ENCODE measurements around the gene SMC3. TPM values are rescaled to one million over a fixed set of nuclear protein-coding genes. Genes with fewer than 3 reads are reported as not detected.

Gene SMC3
- total and polyA plus RNA-seq, 2 of the 4 experiments (the other 2 are of a cell fraction), result 15.0 to 15.2 TPM

- TF ChIP-seq NFE2L2 (IDR thresholded peaks at IDR 0.05; ENCODE audit: low read depth, low read length) (no peak), MXI1 (IDR thresholded peaks at IDR 0.05; ENCODE audit: borderline replicate concordance, low read depth, low read length) (no peak), RCOR1 (IDR thresholded peaks at IDR 0.05; ENCODE audit: insufficient replicate concordance, low read length) (no peak), FOS (IDR thresholded peaks at IDR 0.05; ENCODE audit: low read depth, low read length) (no peak), SMC3 (IDR thresholded peaks at IDR 0.05; ENCODE audit: low read depth, low read length) (no peak), CEBPB (IDR thresholded peaks at IDR 0.05; ENCODE audit: low read depth, low read length) (no peak), RAD21 (IDR thresholded peaks at IDR 0.05; ENCODE audit: low read length) (no peak), RFX5 (IDR thresholded peaks at IDR 0.05; ENCODE audit: low read depth, low read length) (no peak), ELK1 (IDR thresholded peaks at IDR 0.05; ENCODE audit: borderline replicate concordance, low read depth, low read length) (no peak)
- TF ChIP-seq, protein P1, sequence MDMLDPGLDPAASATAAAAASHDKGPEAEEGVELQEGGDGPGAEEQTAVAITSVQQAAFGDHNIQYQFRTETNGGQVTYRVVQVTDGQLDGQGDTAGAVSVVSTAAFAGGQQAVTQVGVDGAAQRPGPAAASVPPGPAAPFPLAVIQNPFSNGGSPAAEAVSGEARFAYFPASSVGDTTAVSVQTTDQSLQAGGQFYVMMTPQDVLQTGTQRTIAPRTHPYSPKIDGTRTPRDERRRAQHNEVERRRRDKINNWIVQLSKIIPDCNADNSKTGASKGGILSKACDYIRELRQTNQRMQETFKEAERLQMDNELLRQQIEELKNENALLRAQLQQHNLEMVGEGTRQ (IDR thresholded peaks at IDR 0.05; ENCODE audit: low read depth, low read length), result no peak
- H3K9me3 ChIP-seq (ENCODE audit: control insufficient read depth, insufficient read depth, low read length), result no peaks in the 10 kb centered on the region
- no peak overlapping the region for H2BK120ac ChIP-seq (ENCODE audit: low read depth, low read length)
- no peak overlapping the region for H3K4ac ChIP-seq (ENCODE audit: low read depth, low read length)
- no CpG with 5 or more reads among the region's 2 CpGs for WGBS, 2 experiments (ENCODE audit: extremely low coverage in 2 of 2, insufficient read length in 1 of 2)
- H2AK9ac ChIP-seq (replicated peaks; ENCODE audit: low read depth, low read length, poor library complexity), result peak overlapping the region; percentile 74
- no peak overlapping the region for H2BK15ac ChIP-seq (ENCODE audit: low read depth, low read length)
- H2BK5ac ChIP-seq (ENCODE audit: low read depth, low read length, poor library complexity, severe bottlenecking), result no peak overlapping the region
- H3K14ac ChIP-seq (replicated peaks; ENCODE audit: low read depth, low read length), result no peak overlapping the region
- H3K4me1 ChIP-seq (ENCODE audit: control insufficient read depth, insufficient read depth, low read length), result peaks cover under 1% of the 10 kb centered on the region; the same call in 1 of the 2 replicates
- H4K91ac ChIP-seq (ENCODE audit: insufficient read depth, low read depth, low read length), result no peak overlapping the region
- peaks cover 11% of the 10 kb centered on the region for H3K27me3 ChIP-seq (ENCODE audit: control insufficient read depth, insufficient read depth, low read length)
- H4K8ac ChIP-seq (ENCODE audit: low read depth in 2 of 2, low read length in 2 of 2), result no peak overlapping the region
- no peak overlapping the region; the same call in 1 of the 2 replicates for H2BK20ac ChIP-seq (ENCODE audit: low read depth, low read length)
- H3K79me1 ChIP-seq (ENCODE audit: low read depth in 1 of 2, low read length in 2 of 2), result no peaks in the 10 kb centered on the region
- no peak overlapping the region for H3K23ac ChIP-seq (ENCODE audit: low read depth, low read length)
- no peak overlapping the region for H3K18ac ChIP-seq (ENCODE audit: low read depth, low read length)
- in situ Hi-C loops (cut with MboI; ENCODE audit: low sequenced_read_pairs), result loop anchor here (5.0 to 10.0 kb wide), 4 partner anchors 63 to 1525 kb away; no protein-coding TSS in a partner anchor
- H2AK5ac ChIP-seq (ENCODE audit: low read depth, low read length), result no peak overlapping the region
- no peak overlapping the region for H4K5ac ChIP-seq (ENCODE audit: low read depth, low read length)
- DNase-seq (no peak), ATAC-seq (ENCODE audit: low read depth) (peak; percentile 28; the same call in 1 of the 2 replicates)
- no peak overlapping the region for H3K4me3 ChIP-seq (ENCODE audit: insufficient read depth, low read depth, low read length)
- H2AFZ ChIP-seq (replicated peaks; ENCODE audit: low read length, poor library complexity), result no peak overlapping the region
- CTCF ChIA-PET, result no interaction called here
- no peaks in the 10 kb centered on the region for H3K9me1 ChIP-seq (ENCODE audit: insufficient read depth, low read length)
- intact Hi-C loops (cut with micrococcal nuclease), result loop anchor here (1.0 to 5.0 kb wide), 7 partner anchors 63 to 1531 kb away; partner anchors contain the start of gene PDCD4
- no peak overlapping the region for H3K9ac ChIP-seq (ENCODE audit: low read depth, low read length)
- H3K4me2 ChIP-seq (ENCODE audit: low read depth, low read length), result no peak overlapping the region
- BruUV-seq (replicated peaks), result no TSS peak
- no peaks in the 10 kb centered on the region for H4K20me1 ChIP-seq (ENCODE audit: insufficient read depth, low read length)
- POLR2A ChIA-PET (ENCODE audit: unreplicated experiment), result no interaction called here
- no peak overlapping the region for H3K27ac ChIP-seq (ENCODE audit: insufficient read depth, low read length)
- dilution Hi-C loops (cut with HindIII; ENCODE audit: low sequenced_read_pairs, unreplicated experiment), result no loop called here
- H3K36me3 ChIP-seq (ENCODE audit: control insufficient read depth, insufficient read depth, low read length), result peaks cover 5% of the 10 kb centered on the region
- no peak overlapping the region for H3K56ac ChIP-seq (ENCODE audit: extremely low read depth, insufficient read depth, low read length)
Observed at GRCh38 chr10:110609605-110610004, 42.1 kb downstream of the SMC3 start.
